Measurements from ENCODE around the gene ENPP6. TPM values are rescaled to one million over a fixed set of nuclear protein-coding genes. Genes with fewer than 3 reads are reported as not detected.

Gene ENPP6
- total and polyA plus RNA-seq, 2 of the 13 experiments (the other 11 are each of a cell fraction or from before 2014, with no cell fraction given), result not detected

DNA sequence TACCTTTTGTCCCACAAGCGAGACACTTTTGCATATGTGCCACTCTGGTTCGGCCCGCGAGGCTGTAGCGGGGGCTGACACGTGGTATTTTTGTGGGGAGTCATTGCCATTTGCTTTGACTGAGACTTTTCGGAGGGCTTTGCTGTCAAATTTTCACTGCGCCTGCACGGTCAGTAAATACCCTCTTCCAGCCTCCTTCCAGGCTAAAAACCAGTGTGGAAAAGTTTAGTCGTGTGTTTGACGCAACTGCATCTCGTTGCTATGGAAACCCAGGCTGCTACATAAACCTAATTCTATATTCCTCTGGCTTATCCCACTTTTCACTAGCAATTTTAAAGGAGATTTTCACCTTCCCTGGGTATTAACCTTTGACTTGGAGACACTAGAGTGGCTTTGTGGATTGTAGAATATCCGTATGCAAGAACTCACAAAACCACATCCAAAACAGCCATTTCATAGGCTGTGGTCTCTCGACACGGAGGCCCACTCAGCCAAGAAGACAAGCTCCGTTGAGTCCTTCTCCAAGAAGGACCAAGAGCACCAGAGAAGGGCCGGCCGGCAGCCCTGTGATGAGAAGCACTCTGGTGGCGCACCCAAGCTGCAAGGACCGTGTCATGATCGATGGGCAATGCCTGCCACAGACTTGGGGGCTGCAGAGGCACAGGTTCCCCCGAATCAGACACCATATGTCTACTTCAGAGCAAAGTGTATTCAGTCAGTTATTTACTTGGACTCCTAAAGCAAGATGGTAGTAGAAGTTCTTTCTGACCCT, 38.4 kb upstream of the ENPP6 start:
- ChIA-PET CTCF (ENCODE audit: low intra/inter-chr PET ratio, low total read pairs) (no interaction called here), POLR2A (no interaction called here)
- Histone ChIP-seq H2AFZ (ENCODE audit: low read length) (no peak overlapping the region), H3K27me3 (ENCODE audit: control insufficient read depth in 1 of 2, insufficient read depth in 2 of 2, low read length in 2 of 2) (peaks cover 3 to 18% of the 10 kb centered on the region in 2 experiments; a peak in 2 of 5 replicates), H3K79me2 (ENCODE audit: insufficient read depth, low read length) (no peaks in the 10 kb centered on the region), H3K27ac (ENCODE audit: extremely low read length, insufficient read depth, low read length) (no peak overlapping the region), H3K4me1 (ENCODE audit: insufficient read depth, low read length) (no peaks in the 10 kb centered on the region), H3K9me3 (ENCODE audit: low read length) (no peaks in the 10 kb centered on the region), H3K9ac (ENCODE audit: insufficient read depth, low read depth, low read length) (no peak overlapping the region), H3K4me2 (ENCODE audit: low read depth, low read length) (no peak overlapping the region), H3K36me3 (replicated peaks in 1 of 2; ENCODE audit: control insufficient read depth in 1 of 2, insufficient read depth in 2 of 2, low read length in 2 of 2) (no peaks in the 10 kb centered on the region), H4K20me1 (ENCODE audit: insufficient read depth, low read length) (no peaks in the 10 kb centered on the region), H3K4me3 (replicated peaks in 1 of 3; ENCODE audit: insufficient read depth in 1 of 3, low read depth in 2 of 3, low read length in 3 of 3) (no peak overlapping the region)
- 40% methylated on average over 10 of the region's 22 CpGs for WGBS (ENCODE audit: low lambda C conversion rate)
- DNase-seq (ENCODE audit: low spot score), result no peak
- intact Hi-C loops (cut with micrococcal nuclease; ENCODE audit: unreplicated experiment), result no loop called here
- in situ Hi-C loops (cut with HindIII; ENCODE audit: extremely low pct_ligation_motif_present, low pct_unique_long_range_greater_than_20kb), result no loop called here
- BruUV-seq (replicated peaks), result no TSS peak
- no peak for FAIRE-seq
- no peak for ATAC-seq
- no peak for TF ChIP-seq CCDC6 (CRISPR knock-in tag; IDR thresholded peaks at IDR 0.05)
- TF ChIP-seq, protein P1, sequence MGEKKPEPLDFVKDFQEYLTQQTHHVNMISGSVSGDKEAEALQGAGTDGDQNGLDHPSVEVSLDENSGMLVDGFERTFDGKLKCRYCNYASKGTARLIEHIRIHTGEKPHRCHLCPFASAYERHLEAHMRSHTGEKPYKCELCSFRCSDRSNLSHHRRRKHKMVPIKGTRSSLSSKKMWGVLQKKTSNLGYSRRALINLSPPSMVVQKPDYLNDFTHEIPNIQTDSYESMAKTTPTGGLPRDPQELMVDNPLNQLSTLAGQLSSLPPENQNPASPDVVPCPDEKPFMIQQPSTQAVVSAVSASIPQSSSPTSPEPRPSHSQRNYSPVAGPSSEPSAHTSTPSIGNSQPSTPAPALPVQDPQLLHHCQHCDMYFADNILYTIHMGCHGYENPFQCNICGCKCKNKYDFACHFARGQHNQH (CRISPR knock-in tag; IDR thresholded peaks at IDR 0.05), result no peak
- no peak for TF ChIP-seq ZNF646 (CRISPR knock-in tag; IDR thresholded peaks at IDR 0.05)
- TF ChIP-seq ZNF556 (CRISPR knock-in tag; IDR thresholded peaks at IDR 0.05; ENCODE audit: borderline replicate concordance), result no peak
- TF ChIP-seq ZNF75D (CRISPR knock-in tag; IDR thresholded peaks at IDR 0.05; ENCODE audit: borderline replicate concordance), result no peak
- no peak for TF ChIP-seq EZH2 (conservative IDR thresholded peaks at IDR 0.05; ENCODE audit: low read depth, low read length)
- TF ChIP-seq ZNF737 (CRISPR knock-in tag; IDR thresholded peaks at IDR 0.05; ENCODE audit: borderline replicate concordance), result no peak

Measured in HepG2 (cell line).